Activated CD4-positive, alpha-beta T cell treated with anti-CD3 and anti-CD28 coated beads, Interleukin-2, amount 50 U/mL, for 4 hours (primary cell): ENCODE data around the gene CCDC71L.

Experiments
- DNase-seq, 2 experiments: peaks; one replicate each; pipeline ENCODE4 v3.0.0-alpha.2; 2020

Gene CCDC71L

DNA sequence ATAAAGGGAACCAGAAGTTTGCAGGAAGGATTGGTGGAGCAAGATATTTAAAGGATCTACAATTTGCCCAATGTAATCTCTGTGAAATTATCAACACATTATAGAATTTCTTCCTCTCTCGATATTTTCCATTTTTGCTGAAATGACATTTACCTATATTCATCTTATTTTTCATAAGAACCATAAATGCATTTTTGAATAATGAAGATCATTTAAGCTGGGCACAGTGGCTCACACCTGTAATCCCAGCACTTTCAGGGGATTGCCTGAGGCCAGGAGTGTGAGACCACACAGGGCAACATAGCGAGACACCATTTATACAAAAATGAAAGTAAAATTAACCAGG lies 37.7 kb downstream of the CCDC71L start:
- DNase-seq: no peak

DNA sequence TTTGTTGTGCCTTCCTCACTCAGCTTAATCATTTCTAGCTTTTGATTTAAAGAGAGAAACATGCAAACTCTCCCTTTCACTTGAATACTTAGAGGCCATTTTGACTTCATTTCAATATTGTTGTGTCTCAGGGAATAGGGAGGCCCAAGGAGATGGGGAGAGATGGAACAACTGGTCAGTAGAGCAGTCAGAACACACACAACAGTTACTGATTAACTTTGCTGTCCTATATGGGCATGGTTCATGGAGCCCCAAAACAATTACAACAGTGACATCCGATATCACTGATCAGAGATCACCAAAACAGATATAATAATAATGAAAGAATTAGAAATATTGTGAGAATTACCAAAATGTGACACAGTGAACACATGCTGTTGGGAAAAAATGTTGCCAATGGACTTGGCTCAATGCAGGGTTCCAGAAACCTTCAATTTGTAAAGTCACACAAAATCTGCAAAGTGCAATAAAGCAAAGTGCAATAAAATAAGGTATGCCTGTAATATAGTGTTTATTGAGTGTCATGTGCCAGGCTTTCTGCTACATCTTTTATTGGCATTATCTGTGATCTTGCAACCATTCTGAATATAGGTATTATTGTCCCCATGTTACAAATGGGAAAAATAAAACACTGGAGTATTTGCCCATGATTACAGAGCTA lies 38.2 kb downstream of the CCDC71L start:
- DNase-seq: no peak

DNA sequence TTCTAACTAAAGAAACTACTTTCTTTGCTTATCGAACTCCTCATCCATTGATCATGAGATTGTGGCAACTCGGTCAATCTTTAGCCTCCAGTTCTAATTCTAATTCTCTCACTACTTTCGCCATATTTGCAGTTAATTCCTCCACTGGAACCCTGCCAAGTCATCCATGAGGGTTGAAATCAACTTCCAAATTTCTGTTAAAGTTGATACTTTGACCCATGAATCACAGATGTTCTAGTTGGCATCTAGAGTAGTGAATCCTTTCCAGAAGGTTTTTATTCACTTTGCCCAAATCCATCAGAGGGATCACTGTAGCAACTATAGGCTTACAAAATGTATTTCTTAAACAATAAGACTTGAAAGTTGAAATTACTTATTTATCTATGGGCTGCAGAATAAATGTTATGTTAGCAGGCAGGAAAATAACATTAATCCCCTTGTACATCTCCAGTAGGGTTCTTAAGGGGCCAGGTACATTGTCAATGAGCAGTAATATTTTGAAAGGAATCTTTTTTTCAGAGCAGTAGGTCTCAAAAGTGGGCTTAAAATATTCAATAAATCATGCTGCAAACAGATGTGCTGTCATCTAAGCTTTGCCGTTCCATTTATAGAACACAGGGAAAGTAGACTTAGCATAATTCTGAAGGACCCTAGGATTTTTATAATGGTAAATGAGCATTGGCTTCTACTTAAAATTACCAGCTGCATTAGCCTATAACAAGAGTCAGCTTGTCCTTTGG lies 39.4 kb downstream of the CCDC71L start:
- no peak for DNase-seq

DNA sequence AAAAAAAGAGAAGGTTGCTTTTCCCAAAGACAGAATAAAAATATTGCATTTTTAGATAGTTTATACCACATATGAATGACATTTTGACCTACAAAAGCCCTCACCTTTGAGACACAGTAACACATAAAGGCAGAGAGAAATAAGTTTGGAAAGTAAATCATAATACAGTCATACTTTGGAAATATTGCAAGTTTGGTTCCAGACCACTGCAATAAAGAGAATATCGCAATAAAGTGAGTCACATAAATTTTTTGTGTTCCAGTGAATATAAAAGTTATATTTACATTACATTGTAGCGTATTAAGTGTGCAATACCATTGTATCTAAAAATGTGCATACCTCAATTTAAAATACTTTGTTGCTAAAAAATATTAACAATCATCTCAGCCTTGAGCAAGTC lies 40.3 kb downstream of the CCDC71L start:
- DNase-seq: no peak

DNA sequence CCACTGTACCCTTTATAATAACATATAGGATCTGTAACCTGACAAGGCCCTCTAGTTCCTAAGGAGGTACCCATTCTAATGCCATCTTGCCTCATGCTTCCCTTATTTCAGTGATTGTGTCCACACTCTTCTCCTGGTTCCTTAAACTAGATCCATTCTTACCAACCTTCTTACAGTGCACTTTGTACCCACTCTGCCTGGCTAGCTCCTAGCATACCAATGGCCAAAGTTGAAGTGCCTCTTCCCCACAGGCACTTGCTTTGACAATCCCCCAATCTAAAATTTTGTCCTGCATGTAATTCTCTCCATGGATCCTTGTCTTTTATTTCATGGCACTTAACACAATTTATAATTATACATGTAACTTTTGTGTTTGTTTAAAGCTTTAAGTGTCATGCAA lies 40.9 kb downstream of the CCDC71L start:
- DNase-seq: no peak

DNA sequence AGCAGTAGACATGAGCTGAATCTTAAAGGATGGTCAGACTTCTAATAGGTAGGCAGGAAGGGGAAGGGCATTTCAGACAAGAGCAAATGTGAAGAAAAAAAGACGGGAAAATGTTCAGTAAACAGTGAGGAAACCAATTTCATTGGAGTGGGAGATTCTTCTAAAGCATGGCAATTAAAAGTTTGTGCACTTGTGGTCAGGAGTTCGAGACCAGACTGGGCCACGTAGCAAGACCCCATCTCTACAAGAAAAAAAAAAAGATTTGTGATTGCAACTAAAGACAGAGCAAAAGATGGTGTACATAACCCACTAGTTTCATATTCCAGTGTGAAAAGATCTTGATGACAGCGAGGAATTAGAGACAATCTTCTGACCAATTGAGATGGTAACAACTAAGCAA lies 41.7 kb downstream of the CCDC71L start:
- no peak for DNase-seq

DNA sequence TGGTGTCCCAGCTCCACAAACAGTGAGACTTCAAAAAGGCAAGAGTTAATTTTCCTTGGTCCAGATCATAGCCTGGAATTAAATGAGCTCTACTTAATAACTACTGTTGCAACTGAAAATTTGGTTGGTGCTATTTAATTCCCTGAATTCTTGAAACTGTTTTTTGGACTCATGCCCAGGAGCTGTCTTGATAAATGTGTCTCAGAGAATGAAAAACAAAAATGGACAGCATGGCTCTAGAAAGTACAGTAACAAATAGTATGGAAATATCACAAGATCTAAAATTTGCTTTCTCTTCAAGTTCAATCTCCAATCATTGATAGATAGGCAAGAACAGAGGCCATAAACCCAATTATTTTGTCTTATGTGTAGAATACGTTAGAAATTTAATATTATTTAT lies 42.5 kb downstream of the CCDC71L start:
- no peak for DNase-seq

DNA sequence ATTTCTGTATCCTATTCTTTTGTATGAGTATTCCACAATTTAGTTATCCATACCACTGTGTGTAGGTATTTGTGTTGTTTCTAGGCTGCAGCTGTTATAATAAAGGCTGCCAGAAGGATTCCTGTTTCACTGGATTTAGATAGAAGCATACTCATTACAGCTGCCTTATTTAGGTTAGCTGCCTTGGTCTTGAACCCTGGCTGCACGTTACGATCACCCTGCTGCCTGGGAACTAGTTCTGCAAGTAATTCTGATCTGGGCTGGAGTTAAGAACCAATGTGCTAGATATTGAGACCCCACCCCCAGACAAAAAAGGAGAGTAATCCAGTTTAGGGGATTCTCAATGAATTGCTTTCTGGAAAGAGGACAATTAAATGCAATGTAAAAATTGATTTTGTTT lies 43.1 kb downstream of the CCDC71L start:
- DNase-seq: no peak

DNA sequence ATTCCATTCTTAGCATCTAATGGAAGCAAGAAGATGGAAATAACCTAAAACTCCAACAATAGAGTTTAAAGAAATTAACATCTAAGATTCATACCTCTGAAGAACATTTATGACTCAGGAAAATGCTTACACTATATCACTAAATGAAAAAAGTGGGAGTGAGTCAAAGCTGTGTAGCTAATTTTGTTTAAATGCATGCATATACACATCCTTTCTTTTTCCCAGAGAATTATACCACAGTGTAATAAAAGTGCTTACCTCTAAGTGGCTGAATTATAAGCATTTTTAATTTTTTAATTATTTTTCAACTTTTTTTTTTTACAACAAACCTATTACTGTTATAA lies 44.3 kb downstream of the CCDC71L start:
- no peak for DNase-seq

DNA sequence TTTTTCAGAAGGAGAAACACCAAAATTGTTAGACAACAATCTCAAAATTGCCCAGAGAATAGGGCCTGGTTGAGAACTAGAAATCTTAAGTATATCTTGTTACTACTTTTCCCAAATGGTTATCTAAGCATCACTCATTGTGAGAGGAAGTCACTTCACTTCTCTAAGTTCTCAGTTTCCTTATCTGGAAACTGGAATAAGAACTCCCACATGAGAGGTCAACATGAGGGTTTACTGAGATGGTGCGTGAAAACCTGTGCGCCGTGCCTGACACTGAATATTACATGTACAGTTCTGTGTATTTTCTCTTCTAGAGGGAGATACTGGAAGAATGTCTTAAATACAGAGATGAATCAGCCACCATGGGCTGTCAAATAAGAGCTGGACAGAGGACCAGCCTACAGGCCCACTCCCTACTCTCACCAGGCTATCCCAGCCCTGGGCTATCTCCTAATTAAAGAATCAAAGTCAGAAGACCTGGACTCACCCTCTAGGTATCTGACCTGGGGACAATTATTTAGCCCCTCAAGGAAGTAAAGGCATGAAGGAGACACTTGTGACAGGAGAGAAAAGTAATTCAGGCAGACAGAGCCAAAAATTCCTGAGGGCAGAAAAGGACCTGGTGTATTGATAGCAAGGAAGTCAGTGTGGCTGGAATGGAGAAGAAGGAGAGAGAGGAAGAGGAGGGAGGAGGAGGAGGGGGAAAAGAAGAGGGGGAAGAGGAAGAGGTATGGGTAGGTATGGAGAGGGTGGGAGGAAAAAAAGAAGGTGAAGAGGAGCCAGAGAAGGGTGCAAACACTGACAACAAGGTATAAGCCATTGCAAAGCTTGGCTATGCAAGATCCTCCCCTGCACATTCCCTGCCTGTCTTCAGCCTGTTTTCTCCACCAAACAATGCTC lies 44.9 kb downstream of the CCDC71L start:
- DNase-seq: no peak

DNA sequence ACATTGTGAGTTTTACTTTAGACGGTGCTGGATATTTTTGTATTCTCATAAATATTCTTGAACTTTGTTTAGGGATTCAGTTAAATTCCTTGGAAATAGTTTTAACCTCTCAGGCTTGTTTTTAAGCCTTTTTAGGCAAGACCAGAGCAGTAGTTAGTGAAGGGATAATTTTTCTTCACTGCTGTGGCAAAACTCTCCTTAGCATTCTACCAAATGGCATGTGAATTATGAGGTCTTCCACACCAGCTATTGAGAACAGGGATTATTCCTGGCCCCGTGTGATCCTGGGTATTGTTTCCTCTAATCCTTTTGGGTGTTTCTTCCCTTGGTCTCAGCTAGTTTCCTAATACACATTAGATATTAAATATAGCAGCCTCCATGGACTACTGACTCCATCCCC lies 46.2 kb downstream of the CCDC71L start:
- no peak for DNase-seq

DNA sequence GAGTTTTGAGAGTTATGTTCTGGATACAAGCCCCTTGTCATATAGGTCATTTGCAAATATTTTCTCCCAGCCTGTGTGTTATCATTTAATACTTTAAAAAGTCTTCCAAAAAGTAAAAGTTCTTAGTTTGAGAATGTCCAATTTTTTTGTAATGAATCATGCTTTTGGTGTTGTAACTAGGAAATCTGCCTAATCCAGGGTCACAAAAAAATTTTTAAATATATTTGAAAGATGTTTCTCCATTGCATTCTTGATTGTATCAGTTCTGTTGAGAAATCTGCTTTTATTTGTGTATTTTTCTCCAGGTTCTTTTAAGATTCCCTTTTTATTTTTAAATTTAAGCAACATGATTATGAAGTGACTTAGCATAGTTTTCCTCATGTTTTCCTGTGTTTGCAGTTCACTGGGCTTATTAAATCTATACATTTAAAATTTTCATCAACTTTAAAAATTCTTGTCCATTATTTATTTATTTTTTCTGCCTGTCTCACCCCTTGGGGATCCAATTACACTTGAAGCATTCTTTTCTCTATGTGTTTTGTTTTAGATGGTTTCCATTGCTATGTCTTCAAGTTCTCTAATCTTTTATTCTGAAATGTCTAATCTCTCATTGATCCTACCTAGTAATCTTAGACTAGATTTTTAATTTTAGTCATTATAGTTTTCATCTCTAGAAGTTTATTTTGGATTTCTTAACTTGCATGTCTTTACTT lies 47.0 kb downstream of the CCDC71L start:
- DNase-seq: no peak

DNA sequence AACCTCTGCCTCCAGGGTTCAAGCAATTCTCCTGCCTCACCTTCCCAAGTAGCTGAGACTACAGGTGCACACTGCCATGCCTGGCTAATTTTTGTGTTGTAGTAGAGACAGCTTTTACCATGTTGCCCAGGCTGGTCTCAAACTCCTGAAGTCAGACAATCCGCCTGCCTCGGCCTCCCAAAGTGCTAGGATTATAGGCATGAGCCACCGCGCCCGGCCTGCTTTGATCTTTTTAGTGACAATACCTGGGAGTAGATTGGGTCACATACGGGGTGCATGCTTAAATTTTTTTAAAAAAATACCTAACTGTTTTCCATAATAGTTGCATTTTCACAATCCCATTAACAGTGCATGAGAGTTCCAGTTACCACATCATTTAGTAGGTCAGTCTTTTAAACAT lies 47.7 kb downstream of the CCDC71L start:
- DNase-seq: no peak

DNA sequence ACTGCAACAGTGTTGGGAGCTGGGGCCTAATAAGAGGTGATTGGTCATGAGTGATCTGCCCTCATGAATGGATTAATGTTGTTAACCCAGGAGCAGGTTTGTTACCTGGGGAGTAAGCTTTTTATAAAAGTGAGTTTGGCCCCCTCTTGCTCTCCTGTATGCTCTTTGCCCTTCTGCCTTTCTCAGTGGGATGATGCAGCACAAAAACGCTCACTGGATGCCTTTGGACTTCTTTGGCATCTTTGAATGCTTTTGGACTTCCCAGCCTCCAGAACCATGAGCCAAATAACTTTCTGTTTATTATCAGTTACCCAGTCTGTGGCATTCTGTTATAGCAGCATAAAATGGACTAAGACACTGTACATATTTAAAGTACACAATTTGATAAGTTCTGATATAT lies 48.5 kb downstream of the CCDC71L start:
- no peak for DNase-seq

DNA sequence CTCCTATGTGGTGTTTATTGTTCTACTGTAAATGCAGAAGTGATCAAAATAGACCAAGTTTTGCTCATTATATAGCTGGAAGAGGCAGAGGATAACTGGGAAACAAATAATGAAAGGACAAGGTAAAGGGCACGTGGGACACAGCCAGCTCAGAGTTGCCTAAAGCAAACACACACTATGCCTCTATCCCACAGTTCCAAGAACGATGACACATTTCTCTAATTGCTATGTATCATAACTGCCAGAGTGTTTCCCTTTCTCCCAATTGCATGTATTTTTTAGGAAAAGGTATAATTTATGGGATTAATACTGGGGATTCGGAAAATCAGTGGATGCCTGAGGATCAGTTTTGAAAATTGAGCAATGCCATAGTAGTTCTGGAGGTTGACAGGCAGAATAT lies 49.0 kb downstream of the CCDC71L start:
- DNase-seq: no peak

DNA sequence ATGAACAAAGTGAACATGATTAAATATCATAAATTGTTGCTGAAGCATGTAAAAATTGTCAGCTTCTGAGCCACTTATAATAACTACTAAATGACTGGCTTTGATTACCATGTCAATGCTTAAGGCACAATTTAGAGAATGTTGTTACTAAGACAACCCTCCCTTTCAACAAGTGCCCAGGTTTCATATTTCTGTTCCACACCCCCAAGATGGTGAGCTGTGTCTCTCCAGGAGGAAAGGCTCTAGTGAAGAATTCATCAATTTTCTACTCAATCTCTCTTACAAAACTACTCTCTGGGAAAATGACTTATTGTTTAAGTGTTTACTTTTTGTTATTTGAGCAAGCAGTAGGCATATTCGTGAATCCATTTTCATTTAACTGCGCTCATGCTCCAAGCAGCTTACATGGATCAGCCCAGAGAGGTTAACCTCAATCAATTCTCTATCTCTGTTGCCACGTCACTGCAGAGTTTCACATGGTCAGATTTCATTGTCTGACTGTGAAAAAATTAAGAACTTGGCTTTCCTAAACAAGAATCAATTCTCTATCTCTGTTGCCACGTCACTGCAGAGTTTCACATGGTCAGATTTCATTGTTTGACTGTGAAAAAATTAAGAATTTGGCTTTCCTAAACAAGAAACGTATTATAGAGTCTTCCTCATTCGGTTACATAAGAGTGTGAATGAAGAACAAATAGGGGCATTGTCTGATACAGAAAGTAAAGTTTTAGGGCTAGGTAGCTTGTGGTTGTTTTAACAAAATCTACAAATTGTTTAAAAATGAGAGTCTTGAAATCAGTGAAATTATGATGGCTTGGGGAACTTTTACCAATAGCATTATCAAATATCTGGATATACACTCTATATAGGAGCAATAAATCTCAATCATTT lies 49.7 kb downstream of the CCDC71L start:
- no peak for DNase-seq

DNA sequence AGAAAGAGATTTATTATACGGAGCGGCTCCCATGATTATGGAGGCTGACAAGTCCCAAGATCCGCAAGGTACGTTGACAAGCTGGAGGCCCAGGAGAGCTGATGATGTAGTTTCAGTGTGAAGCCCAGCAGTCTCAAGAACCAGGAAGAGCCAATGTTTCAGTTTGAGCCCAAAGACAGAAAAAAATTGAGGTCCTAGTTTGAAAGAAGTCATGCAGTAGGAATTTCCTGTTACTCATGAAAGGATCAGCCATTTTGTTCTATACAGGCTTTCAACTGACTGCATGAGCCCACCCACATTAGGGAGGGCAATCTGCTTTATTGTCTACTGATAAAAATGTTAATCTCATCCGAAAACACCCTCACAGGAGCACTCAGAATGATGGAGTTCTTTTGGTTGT lies 51.5 kb downstream of the CCDC71L start:
- DNase-seq: no peak

DNA sequence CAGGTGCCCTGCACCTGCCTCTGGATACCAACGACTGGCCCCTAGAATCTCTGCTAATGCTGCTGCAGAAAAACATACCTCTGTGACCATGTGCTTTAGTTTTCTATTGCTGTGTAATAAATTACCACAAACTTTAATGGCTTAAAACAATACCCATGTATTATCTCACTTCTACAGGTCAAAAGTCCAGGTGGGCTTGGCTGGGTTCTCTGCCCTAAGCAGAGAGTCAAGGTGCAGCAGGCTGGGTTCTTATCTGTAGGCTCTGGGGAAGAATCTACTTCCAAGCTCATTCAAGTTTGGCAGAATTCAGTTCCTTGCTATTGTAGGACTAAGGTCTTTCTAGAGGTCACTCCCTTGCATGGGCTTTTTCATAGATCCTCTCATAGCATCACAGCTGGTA lies 52.3 kb downstream of the CCDC71L start:
- DNase-seq: no peak
